GM18907 (cell line): Measurements from ENCODE around the gene ERBB4.

Experiments used
- ATAC-seq: cut with Tn5 transposase; IDR thresholded peaks from one replicate; pipeline ENCODE4 v1.9.1; 2021; ENCODE audit warnings: mild to moderate bottlenecking, moderate library complexity; ENCODE audit not compliant: unreplicated experiment

ERBB4 gene

DNA sequence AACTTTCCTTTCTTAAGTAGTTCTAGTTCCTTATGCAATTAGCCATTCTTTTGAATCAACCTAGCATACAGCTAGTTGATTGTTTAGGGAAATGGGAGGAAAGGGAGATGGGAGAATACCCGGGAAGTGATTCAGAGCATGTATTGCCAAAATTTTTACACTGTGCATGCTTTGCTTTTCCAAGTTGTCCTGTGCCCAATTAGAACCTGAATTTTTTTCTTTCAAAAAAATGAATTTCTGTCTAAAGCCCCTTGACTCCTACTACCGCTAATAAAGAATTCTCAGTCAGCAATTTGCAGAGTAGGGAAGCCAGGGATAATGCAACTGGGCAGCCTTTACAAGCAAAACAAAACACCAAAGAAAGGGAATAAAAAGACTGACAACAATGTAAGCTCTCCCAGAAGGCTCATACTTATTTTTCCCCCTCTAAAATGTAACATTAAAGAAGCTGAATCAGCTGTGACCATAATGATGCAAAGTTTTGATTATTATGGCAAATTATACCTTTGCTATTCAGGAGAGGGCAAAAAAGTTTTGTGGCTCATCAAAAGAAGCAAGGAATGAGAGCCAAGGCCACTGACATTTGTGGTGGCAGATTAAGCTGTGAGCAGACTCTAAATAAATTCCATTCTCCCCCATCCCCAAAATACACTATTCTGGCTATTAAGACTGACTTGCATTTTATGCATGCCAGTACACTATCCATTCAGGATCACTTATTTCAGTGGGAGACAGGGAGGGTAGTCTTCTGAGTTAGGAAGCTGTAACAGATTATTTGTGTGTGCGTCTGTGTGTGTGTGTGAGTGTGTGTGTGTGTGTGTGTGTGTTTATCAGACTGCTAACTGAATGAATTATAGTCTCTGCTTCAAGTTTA, 174.3 kb downstream of the ERBB4 start:
- ATAC-seq, result no peak

DNA sequence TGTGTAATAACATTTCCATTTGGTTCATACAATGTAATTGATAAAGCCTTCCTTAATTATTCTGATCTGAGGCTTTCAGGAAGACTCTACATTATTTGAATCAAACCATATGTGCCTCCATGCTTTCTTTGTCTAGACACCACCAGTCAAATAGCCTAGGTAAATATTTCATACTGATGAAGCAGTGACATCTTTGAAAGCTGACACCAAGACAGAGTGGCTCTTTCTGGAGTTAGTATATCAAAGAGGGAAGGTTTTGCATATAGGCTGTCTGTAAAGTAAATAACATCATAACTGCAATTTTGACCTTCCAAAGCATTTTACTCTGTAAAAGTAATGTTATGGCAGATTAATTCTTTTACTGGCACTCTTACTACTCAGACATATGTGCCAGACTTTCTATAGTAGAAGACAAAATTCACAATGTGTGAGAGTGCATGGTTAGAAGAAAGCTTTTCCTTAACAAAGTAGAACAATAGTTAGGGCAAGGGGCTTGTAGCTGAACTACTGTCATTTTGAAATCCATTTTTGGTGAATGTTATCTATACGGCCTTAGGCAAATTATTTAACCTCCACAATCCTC, 177.3 kb downstream of the ERBB4 start:
- ATAC-seq, result no peak

DNA sequence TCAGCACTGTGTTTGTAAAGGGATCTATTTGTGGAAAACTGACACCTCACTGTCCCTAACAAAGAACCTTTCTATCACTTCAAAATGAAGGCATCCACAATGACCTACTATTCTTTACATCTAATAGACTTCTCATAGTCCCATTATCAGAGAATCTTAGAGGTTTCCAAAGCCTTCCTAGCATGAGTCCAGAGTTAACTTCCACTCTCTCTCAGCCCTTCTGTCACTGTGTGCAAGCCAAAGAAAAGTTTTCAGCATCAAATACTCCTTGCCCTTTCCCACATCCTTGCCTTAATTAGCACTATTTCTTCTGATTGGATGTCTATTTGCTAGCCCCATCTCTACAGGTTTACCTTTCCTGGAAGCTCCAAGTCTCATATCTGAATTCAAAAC, 178.5 kb downstream of the ERBB4 start:
- ATAC-seq, result no peak

DNA sequence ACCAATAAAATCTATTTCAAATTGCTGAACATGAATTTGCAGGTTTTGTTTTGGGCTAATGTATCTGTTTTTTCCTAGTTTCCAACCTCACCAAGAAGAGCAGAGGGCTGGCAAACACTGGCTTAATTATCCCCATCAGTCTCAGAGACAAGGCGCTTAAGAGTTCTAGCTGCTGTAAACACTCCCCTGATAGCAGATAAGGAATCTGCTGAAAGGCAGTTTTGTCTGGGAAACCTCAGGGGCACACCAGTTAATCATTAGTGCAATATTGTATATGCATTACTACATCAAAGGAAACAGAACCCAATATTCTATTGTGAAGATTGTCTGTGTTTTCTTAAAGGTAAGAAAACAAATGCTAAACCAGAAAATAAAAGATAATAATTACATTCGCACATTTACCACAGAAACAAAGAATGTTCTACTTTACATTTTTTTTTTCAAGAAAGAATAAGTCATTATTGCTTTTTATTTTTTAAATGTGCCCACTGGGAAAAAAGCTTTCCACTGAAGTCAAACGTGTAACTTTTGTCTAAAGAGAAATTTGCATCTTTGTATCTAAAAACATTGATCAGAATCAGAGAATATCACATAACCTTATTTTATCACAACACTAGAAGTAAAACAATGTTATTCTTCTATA, 179.1 kb downstream of the ERBB4 start:
- ATAC-seq, result no peak

DNA sequence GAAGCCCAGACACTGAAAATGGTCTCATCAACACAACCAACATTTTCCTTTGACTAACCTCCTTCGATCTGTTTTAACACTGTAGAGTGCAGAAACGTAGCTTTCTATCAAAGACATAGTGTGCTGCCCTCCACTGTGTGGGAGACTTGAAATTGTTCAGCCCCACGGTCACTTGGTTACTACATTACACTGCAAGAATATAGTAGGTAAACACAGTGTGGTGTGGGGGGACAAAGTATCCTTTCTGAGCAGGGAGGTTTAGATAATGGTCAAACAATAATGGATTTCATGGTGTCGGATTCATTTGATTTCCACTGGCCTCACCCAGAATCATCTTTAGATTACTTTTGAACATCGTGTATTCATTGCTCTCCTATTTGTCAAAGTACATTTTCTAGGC, 181.0 kb downstream of the ERBB4 start:
- no peak for ATAC-seq

DNA sequence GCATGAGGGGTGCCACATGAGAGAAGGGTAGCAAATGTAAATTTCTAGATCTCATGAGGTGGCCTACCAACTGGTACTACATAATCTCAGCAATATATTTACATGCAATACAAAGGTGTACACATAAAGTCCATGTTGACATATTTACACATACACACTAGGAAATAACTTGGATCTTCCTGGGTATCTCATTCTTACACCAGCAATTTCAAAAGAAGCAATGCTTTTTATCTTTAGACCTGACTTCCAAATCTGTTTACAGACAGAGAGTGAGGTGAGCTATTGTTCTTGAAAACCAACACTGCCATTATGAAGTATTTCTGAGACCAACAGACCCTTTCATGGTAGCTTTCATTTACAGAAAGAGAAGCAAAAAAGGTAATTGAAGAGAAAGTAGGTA, 184.2 kb downstream of the ERBB4 start:
- no peak for ATAC-seq

DNA sequence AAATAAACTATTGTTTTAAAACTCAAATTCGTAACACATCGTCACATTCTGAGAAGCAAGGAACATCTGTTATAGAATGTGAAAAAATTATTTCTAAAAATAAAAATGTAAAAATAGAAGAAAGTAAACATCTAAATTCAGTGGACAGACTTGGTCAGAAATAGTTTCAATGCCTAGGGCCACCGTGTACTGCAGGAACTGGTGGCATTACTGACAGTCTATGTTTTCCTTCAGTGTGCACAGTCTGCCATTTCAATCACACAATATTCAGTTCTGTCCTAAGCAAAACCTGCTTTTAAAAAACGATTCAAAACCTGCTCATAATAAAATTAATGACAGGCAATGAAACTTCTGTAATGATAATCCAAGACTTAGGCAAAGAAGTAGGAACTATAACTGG, 190.1 kb downstream of the ERBB4 start:
- no peak for ATAC-seq

DNA sequence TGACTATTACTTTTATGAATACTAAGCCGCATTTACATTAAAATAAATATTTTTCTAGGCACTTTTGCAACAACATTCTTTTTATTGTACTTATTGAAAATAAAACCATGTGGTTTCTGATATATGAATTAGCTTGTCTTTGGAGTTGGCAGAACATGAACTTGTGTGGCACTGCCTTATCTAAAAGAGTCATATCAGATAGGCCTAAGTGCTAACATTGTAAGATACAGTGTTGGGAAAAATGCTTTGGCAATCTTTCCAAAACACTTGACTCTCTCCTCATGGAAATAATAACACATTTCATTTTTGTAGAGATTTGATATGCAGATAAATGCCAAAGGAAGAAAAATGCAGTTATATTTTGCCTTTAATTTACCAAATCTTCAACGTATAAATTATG, 191.7 kb downstream of the ERBB4 start:
- ATAC-seq, result no peak

DNA sequence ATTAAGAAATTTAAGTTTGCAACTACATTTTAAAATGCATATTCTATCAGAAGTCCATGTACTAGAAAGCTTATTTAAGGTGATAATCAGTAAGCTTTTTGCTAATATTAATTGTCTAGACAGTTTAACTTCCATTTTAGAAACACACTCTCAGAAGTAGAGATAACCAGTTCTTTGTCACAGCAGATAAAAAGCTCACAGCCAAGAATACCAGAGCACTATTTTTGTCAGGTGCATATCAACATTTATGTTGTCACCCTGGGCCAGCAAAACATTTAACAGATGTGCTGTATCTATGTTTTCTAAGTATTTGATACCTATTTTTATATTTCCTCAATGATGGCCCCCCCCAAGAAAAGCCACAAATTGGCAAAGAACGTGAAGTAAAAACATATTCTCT, 192.6 kb downstream of the ERBB4 start:
- ATAC-seq, result no peak

DNA sequence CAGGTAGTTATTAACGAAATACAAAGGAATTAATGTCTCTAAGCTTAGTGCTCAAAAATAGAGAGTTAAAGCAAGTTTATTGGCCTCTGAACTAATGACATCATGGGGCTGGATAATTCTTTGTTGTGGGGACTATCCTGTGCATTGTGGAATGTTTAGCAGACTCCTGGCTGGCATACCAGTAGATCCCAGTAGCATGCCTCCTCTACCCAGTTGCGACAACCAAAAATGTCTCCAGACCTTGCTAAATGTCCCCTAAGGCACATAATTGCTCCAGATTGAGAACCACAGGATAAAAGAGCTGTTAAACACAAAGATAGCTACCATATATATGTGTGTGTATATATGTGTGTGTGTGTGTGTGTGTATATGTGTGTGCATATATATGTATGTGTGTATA, 194.5 kb downstream of the ERBB4 start:
- no peak for ATAC-seq

DNA sequence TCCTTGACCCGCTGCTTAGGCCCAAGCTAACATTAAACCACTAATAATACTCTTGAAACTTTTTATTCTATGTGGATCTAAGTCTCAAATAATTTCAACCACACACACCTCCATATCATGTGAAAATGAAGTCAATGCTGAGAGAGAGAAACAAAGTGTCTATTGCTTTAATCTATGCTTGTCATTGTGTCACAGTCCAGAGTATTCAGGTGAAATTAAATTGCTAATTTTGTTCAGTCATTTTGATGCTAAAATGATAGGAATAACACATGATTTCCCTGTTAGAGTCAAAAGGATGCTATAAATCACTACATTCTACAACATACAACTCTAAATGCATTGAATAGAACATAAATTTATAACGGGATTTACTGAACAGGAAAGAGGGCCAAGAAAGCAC, 195.4 kb downstream of the ERBB4 start:
- no peak for ATAC-seq

DNA sequence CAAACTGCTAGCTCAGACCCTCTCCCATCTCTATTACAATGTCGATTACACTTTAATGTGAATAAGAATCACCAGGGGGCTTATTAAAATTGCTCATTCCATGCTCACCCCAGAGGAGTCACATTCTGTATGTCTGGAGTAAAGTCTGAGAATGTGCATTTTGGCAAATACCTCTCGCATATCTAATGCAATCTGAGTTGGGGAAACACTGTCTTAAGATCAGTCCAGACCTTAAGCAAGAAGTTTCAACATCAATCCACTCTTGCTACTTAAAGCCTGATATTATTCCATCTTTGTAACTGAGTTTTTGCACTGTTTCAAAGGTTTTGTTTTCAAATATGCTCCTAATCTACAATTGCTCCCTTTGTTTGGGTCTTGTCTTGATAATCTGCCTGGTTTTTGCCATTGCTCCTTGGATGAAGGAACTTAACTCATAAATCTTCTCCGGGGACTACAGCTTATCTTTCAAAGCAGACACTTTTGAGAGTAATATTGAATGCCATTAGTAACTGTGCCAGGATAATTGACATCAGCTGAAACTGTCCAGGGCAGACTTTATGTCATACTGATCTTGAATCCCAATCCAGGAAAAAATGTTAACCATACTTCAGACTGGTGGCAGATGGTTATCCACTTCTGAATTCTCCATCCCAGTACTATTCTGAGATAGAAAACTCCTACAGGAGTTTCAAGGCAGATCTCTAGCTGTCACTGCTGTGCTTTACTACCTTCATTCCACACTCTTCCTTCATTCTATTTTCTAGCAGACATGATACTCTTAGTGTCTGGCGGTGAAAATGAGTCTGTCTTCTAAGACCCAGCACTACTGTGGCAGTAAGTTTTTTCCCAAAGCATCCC, 200.9 kb downstream of the ERBB4 start:
- ATAC-seq, result no peak

DNA sequence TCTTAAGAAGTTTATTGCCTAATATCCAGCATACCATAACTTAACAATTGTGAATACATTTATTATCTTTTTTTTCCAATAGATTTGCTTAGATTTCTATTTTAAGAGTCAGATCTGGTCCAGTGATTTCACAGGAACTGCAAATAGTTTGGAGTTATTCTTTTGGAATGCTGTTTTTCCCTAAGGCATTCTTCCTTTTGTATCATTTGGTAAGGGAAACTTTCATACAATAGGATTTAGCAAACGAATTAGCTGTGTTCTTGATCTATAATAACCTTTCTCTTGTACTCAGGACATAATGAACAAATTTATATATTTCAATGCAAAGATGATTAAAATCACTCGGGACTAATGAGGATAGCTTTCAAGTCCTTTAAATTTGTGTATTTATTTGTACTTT, 201.6 kb downstream of the ERBB4 start:
- no peak for ATAC-seq

DNA sequence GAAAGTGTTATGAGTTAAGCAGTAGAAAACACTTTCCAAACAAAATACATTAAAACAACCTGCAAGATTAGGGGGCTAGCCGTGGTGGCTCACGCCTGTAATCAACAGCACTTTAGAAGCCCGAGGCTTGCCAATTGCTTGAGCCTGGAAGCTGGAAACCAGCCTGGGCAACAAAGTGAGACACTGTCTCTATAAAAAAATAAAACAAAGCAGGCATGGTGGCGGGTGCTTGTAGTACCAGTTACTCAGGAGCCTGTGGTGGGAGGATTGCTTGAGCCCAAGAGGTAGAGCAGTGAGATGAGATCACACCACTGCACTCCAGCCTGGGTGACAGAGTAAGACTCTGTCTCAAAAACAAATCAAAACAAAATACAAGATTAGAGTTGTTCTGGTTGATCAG, 208.3 kb downstream of the ERBB4 start:
- no peak for ATAC-seq

DNA sequence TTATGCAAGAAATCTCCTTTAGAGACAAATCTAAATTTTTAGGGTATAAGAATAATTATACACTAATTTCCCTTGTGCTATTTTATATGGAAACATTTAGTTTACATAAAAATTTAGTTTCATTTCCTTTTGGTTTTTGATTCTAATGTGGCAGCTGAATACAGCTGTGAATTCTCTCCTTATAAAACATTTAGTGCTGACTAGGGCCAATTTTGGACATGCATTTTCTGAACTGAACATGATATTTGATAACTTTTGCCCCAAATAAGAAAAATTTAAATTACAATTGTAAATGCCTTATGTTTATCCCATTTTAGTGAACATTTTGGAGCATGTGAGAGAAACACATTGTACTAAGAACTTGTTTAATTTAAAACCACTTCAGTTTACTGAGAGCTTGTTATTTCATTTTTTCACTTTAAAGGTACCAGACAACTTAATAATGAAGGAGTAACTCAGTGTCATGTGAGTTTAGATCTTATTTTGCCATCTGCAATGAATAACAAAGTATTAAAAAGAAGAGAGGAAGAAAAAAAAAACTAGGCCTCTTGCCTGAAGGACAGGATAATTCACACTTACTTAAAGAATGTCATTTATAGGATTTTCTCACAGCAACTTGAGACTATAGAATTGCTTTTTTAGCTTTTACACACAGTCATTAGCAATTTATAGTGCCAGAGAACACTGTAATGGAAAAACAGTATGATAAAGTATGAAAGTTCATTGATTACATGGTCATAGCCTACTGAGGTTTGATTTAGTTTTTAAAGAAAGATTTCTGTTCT, 209.7 kb downstream of the ERBB4 start:
- ATAC-seq, result no peak

DNA sequence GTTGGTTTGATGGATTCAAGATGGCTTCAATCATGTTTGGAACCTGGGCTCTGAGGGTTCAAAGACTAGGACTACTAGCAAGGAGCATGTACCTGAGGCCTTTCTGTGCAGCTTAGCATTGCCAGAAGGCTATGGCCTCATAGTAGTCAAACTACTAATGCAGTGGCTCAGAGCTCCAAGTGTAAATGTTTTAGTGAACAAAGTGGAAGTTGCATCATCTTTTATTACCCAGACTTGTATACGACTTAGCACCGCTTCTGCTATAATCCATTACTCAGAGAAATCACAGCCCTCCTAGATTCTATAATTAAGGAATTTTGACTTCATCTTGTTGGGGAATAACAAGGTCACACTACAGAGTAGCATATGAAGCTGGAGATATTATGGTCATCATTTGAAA, 210.5 kb downstream of the ERBB4 start:
- no peak for ATAC-seq

DNA sequence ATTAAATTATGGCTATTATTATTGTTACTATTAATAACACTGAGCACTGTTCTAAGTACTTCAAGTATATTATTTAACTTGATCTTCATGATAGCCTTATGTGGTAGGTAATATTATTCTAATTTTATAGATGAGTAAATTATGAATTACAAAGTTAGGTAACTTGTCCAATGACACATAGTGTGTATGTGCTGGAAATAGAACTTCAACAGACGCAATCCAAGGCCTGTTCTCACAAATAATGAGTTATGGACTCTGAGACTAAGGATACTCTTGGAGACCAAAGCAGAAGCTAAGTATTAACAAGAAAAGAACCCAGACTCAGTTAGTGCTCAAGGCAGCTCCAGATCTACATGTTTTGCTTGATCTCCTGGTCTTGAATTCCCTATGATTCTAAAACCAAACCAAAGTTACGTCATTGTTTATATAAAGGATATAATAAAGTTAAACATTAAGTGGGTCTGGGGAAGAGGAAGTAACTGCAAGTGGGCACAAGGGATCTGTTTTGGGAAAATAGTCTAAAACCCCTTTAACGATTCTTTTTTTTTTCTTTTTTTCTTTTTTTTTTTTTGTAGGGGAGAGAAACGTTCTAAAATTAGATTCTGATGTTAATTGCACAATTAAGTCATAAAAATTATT, 211.3 kb downstream of the ERBB4 start:
- no peak for ATAC-seq

DNA sequence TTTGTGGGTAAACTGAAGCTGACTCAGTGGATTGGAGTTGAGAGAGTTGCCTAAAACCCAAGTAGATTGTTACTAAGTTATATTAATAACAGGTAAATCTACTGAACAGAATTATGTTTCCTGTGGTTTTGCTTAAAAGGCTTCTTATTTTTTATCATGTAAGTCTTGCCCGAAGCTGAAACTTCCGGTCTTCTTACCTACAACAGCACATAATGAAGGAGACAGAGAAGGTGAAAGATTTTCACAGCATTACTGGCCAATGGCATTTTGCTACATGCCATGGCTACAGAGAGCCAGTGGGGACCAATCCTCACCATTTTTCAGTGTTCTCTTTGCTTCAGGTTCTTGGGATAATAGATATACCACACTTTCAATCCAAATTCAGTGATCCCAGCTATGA, 220.0 kb downstream of the ERBB4 start:
- ATAC-seq, result no peak

DNA sequence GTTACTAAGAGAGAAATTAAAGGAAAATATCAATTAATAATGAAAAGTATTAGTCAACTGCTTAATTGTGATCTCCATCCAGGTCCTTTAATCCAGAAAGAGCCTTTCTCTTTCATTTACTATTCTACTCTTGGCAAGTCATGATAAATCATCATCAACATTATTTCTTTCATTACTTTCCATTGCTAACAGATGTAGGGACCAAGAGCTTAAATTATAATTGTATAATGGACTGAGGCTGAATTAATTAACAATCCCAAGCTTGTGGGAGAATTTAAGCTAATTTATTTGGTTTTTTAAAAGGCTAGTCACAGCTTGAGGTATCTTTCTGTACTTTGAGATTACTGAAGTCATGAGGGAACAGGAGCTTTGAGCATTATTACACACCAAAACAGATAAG, 223.9 kb downstream of the ERBB4 start:
- no peak for ATAC-seq

DNA sequence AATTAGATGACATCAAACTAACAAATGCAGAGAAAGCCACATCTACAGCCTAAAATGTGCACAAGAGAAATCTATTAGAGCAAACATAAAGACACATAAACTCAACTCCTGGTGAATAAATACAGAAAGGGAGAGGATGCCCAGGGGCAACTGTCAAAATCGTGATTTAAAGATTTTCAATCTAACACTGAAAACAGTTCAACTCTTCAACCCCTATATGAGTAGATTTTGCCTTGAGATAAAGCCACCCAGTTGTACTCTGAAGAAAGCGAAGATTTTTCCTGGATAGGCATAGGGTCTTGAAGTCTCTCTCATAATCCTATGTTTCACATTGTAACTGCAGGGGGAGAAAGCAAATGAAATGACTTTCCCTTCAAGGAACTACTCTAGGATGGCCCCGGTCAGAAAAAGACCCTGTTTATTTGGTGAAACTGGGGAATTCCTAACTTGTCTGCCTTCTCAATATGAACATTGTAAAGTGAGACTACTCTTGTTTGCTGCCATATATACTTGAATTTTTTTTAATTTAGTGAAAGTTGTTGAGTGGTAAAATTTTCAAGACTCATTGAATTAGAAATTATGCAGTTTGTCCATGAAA, 226.7 kb downstream of the ERBB4 start:
- ATAC-seq, result no peak
